CD14-positive monocyte (primary cell): ENCODE results near the gene ASRGL1. TPM values are rescaled to one million over a fixed set of nuclear protein-coding genes. Genes with fewer than 3 reads are reported as not detected.

ENCODE experiments used
- DNase-seq, 3 donors: peaks; one replicate each; pipeline ENCODE4 v3.0.0-alpha.2; 2011 to 2022
- H2AFZ ChIP-seq: 2 replicates; pipeline ENCODE4 v1.6.0; 2012; ENCODE audit warnings: mild to moderate bottlenecking, low read depth, low read length, inconsistent platforms; ENCODE audit not compliant: insufficient read depth, poor library complexity, severe bottlenecking
- H3K27ac ChIP-seq, 2 donors: 1 replicate in 1 of 2; 2 replicates in 1 of 2; pipeline ENCODE4 v1.5.1; 2012 to 2013; ENCODE audit warnings: low read length in 2 of 2, control low read depth in 1 of 2, inconsistent platforms in 1 of 2, low read depth in 1 of 2, mild to moderate bottlenecking in 1 of 2
- H3K27me3 ChIP-seq, 2 donors: one replicate each; pipeline versions ENCODE4 v1.6.0 to v1.6.1; 2011 to 2013; ENCODE audit warnings: low read length in 2 of 2; ENCODE audit not compliant: control insufficient read depth in 2 of 2, insufficient read depth in 2 of 2
- H3K36me3 ChIP-seq, 2 donors: replicated peaks in 1 of 2; 1 replicate in 1 of 2; 2 replicates in 1 of 2; pipeline versions ENCODE4 v1.5.1 to v1.6.1; 2012 to 2013; ENCODE audit warnings: low read length in 2 of 2, control low read depth in 1 of 2, inconsistent platforms in 1 of 2, mild to moderate bottlenecking in 1 of 2; ENCODE audit not compliant: insufficient read depth in 2 of 2, control insufficient read depth in 1 of 2
- H3K4me1 ChIP-seq, 2 donors: 1 replicate in 1 of 2; 2 replicates in 1 of 2; pipeline versions ENCODE4 v1.5.1 to v1.6.1; 2012 to 2013; ENCODE audit warnings: low read length in 2 of 2, control low read depth in 1 of 2, inconsistent platforms in 1 of 2, mild to moderate bottlenecking in 1 of 2, moderate library complexity in 1 of 2; ENCODE audit not compliant: insufficient read depth in 2 of 2, control insufficient read depth in 1 of 2
- H3K4me2 ChIP-seq: replicated peaks from 2 replicates; pipeline ENCODE3; 2012; ENCODE audit warnings: low read length, moderate library complexity, mild to moderate bottlenecking; ENCODE audit not compliant: poor library complexity, severe bottlenecking; ENCODE audit errors: extremely low read depth
- H3K4me3 ChIP-seq, 3 experiments: fragments of 200-600 bp in 1 of 3; sonication (generic) in 1 of 3; replicated peaks in 1 of 3; 1 replicate in 2 of 3; 2 replicates in 1 of 3; pipeline ENCODE4 v1.5.1; 2011 to 2013; ENCODE audit warnings: low read length in 3 of 3, mild to moderate bottlenecking in 3 of 3, control low read depth in 2 of 3, low read depth in 2 of 3, inconsistent platforms in 1 of 3, moderate library complexity in 1 of 3
- H3K79me2 ChIP-seq: 2 replicates; pipeline ENCODE4 v1.6.0; 2012; ENCODE audit warnings: mild to moderate bottlenecking, control low read depth, inconsistent platforms, low read length, moderate library complexity; ENCODE audit not compliant: insufficient read depth
- H3K9ac ChIP-seq: 2 replicates; pipeline ENCODE4 v1.6.0; 2017; ENCODE audit warnings: low read length, mild to moderate bottlenecking; ENCODE audit not compliant: insufficient read depth, poor library complexity, severe bottlenecking
- H3K9me3 ChIP-seq, 2 donors: replicated peaks in 1 of 2; 1 replicate in 1 of 2; 2 replicates in 1 of 2; pipeline versions ENCODE4 v1.5.1 to v1.6.1; 2012 to 2013; ENCODE audit warnings: low read length in 2 of 2, control low read depth in 1 of 2; ENCODE audit not compliant: control insufficient read depth in 1 of 2, insufficient read depth in 1 of 2
- H4K20me1 ChIP-seq: 2 replicates; pipeline ENCODE4 v1.6.0; 2012; ENCODE audit warnings: mild to moderate bottlenecking, low read length, control low read depth, moderate library complexity; ENCODE audit not compliant: insufficient read depth
- H3K27ac Mint-ChIP-seq, 7 donors: one replicate each; pipeline ENCODE4 v1.8.0; 2020; ENCODE audit warnings: mild to moderate bottlenecking in 7 of 7, mixed read lengths in 7 of 7, moderate library complexity in 6 of 7, inconsistent platforms in 2 of 7
- H3K27me3 Mint-ChIP-seq, 3 donors: one replicate each; pipeline ENCODE4 v1.8.0; 2021 to 2022; ENCODE audit warnings: low read depth in 3 of 3, mild to moderate bottlenecking in 3 of 3, mixed read lengths in 3 of 3, moderate library complexity in 3 of 3, inconsistent platforms in 1 of 3
- H3K36me3 Mint-ChIP-seq, 2 donors: one replicate each; pipeline ENCODE4 v1.8.0; 2020; ENCODE audit warnings: mixed read lengths in 2 of 2, inconsistent platforms in 1 of 2, mild to moderate bottlenecking in 1 of 2
- H3K4me1 Mint-ChIP-seq: one replicate; pipeline ENCODE4 v1.8.0; 2020; ENCODE audit warnings: mild to moderate bottlenecking, mixed read lengths
- H3K4me3 Mint-ChIP-seq, 2 donors: one replicate each; pipeline ENCODE4 v1.8.0; 2020; ENCODE audit warnings: mild to moderate bottlenecking in 2 of 2, mixed read lengths in 2 of 2, moderate library complexity in 1 of 2
- H3K9me3 Mint-ChIP-seq, 7 donors: one replicate each; pipeline ENCODE4 v1.8.0; 2020 to 2022; ENCODE audit warnings: mixed read lengths in 7 of 7, mild to moderate bottlenecking in 6 of 7, moderate library complexity in 6 of 7, inconsistent platforms in 2 of 7
- WGBS: methylation state at CpG from one replicate; pipeline ENCODE4 v1.1.5; 2013; ENCODE audit warnings: missing lambda C conversion rate; ENCODE audit not compliant: insufficient coverage; 5-methylcytosine and 5-hydroxymethylcytosine counted together
- intact Hi-C, 2 donors: fragments of 100-400 bp; cut with micrococcal nuclease; formaldehyde crosslinking; loops; one replicate each; pipeline versions ENCODE4 v1.15.0 to v1.15.1; 2023
- polyA plus RNA-seq, 3 donors: library from polyadenylated mRNA; depleted of rRNA in 1 of 3; unstranded in 2 of 3; stranded (reverse) in 1 of 3; fragments of 300-500 nt in 2 of 3; fragments of >200 nt in 1 of 3; fragmentation: Illumina TruSeq in 2 of 3; gene quantifications; 1 replicate in 2 of 3; 2 replicates in 1 of 3; pipeline ENCODE4 v1.2.3, GENCODE V29; 2012 to 2021
- TF ChIP-seq, protein P1 (sequence below): fragments of 200-600 bp; IDR thresholded peaks from one replicate; pipeline ENCODE4 v1.8.0; 2022; ENCODE audit warnings: antibody characterized with exemption, mild to moderate bottlenecking

ASRGL1 gene
- polyA plus RNA-seq, 3 donors = 22.3 to 57.8 (median 50.6) TPM

GRCh38 chr11:62411524-62411923, 74.3 kb downstream of the ASRGL1 start:
- no peak overlapping the region for H3K4me3 ChIP-seq
- H3K9me3 ChIP-seq = no peaks in the 10 kb centered on the region

GRCh38 chr11:62413060-62413696, 75.9 kb downstream of the ASRGL1 start:
- Histone ChIP-seq H3K9me3 (no peaks in the 10 kb centered on the region), H4K20me1 (no peaks in the 10 kb centered on the region), H3K36me3 (peaks cover 0 to 16% of the 10 kb centered on the region in 2 donors), H3K27me3 (no peaks in the 10 kb centered on the region), H3K27ac (no peak overlapping the region), H3K79me2 (no peaks in the 10 kb centered on the region), H3K4me1 (peaks cover 7 to 11% of the 10 kb centered on the region in 2 donors), H3K4me2 (no peak overlapping the region), H3K4me3 (no peak overlapping the region), H3K9ac (no peak overlapping the region), H2AFZ (no peak overlapping the region)
- Mint-ChIP-seq H3K27me3 (peaks cover 2 to 6% (median 2%) of the 10 kb centered on the region in 3 donors), H3K9me3 (peaks cover 0 to 2% (median 0%) of the 10 kb centered on the region in 7 donors), H3K27ac (no peak overlapping the region), H3K4me3 (no peak overlapping the region), H3K36me3 (peaks cover 13 to 38% of the 10 kb centered on the region in 2 donors), H3K4me1 (peaks cover 9% of the 10 kb centered on the region)
- TF ChIP-seq, protein P1, sequence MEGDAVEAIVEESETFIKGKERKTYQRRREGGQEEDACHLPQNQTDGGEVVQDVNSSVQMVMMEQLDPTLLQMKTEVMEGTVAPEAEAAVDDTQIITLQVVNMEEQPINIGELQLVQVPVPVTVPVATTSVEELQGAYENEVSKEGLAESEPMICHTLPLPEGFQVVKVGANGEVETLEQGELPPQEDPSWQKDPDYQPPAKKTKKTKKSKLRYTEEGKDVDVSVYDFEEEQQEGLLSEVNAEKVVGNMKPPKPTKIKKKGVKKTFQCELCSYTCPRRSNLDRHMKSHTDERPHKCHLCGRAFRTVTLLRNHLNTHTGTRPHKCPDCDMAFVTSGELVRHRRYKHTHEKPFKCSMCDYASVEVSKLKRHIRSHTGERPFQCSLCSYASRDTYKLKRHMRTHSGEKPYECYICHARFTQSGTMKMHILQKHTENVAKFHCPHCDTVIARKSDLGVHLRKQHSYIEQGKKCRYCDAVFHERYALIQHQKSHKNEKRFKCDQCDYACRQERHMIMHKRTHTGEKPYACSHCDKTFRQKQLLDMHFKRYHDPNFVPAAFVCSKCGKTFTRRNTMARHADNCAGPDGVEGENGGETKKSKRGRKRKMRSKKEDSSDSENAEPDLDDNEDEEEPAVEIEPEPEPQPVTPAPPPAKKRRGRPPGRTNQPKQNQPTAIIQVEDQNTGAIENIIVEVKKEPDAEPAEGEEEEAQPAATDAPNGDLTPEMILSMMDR = no peak
- intact Hi-C loops = no loop called here
- DNase-seq = no peak
- 92% methylated on average over 7 of the region's 8 CpGs for WGBS

More at GRCh38 chr11:62411524-62411923, 74.3 kb downstream of the ASRGL1 start:
- H2AFZ ChIP-seq = no peak overlapping the region
- no peaks in the 10 kb centered on the region for H3K79me2 ChIP-seq
- WGBS = 100% methylated on average over 3 of the region's 5 CpGs
- H3K4me1 Mint-ChIP-seq = peaks cover 9% of the 10 kb centered on the region
- H3K27me3 ChIP-seq = no peaks in the 10 kb centered on the region
- peaks cover 2% of the 10 kb centered on the region in 3 donors for H3K27me3 Mint-ChIP-seq
- intact Hi-C loops = no loop called here
- H3K4me2 ChIP-seq = no peak overlapping the region
- peaks cover 0 to 2% (median 0%) of the 10 kb centered on the region in 7 donors for H3K9me3 Mint-ChIP-seq
- H3K9ac ChIP-seq = no peak overlapping the region
- peaks cover 7 to 11% of the 10 kb centered on the region in 2 donors for H3K4me1 ChIP-seq
- no peak overlapping the region for H3K27ac Mint-ChIP-seq
- TF ChIP-seq, protein P1 = no peak
- H3K36me3 ChIP-seq = peaks cover 0 to 14% of the 10 kb centered on the region in 2 donors
- H3K27ac ChIP-seq = no peak overlapping the region
- H3K4me3 Mint-ChIP-seq = no peak overlapping the region
- DNase-seq = no peak
- no peaks in the 10 kb centered on the region for H4K20me1 ChIP-seq
- H3K36me3 Mint-ChIP-seq = peaks cover 13 to 37% of the 10 kb centered on the region in 2 donors
